Endothelial cell of umbilical vein (primary cell): ENCODE results near the gene SDHA.
"Not testable (repeated sequence)": the region's sequence is repeated elsewhere in the genome, so short reads cannot be mapped to it uniquely, and the experiment has no call there.

Source experiments
- CTCF ChIP-seq, 2 donors: IDR thresholded peaks; 1 replicate in 1 of 2; 2 replicates in 1 of 2; pipeline ENCODE4 v1.5.1; 2011; ENCODE audit warnings: low read length in 2 of 2, mild to moderate bottlenecking in 2 of 2, moderate library complexity in 2 of 2, control low read depth in 1 of 2, inconsistent platforms in 1 of 2, low read depth in 1 of 2; ENCODE audit not compliant: insufficient read depth in 1 of 2; ENCODE audit errors: extremely low read depth in 1 of 2
- MAX ChIP-seq: IDR thresholded peaks from 2 replicates; pipeline ENCODE4 v1.6.1; 2011; ENCODE audit not compliant: insufficient read depth, insufficient read length
- POLR2A ChIP-seq: IDR thresholded peaks from 2 replicates; pipeline ENCODE4 v1.6.1; 2012; ENCODE audit warnings: low read depth, mild to moderate bottlenecking, control low read depth, low read length

- TF ChIP-seq CTCF (IDR thresholded peaks at IDR 0.05; ENCODE audit: extremely low read depth in 1 of 2, insufficient read depth in 1 of 2, low read depth in 1 of 2, low read length in 2 of 2); POLR2A; MAX: not testable (repeated sequence)
Measured at GRCh38 chr5:294788-295187, 76.7 kb downstream of the SDHA start.
